ENCODE data around the gene APLP2. TPM values are rescaled to one million over a fixed set of nuclear protein-coding genes. Genes with fewer than 3 reads are reported as not detected.

Gene APLP2
- total and polyA plus RNA-seq, 2 of the 4 experiments (the other 2 are of a cell fraction), result 127 to 235 TPM

DNA sequence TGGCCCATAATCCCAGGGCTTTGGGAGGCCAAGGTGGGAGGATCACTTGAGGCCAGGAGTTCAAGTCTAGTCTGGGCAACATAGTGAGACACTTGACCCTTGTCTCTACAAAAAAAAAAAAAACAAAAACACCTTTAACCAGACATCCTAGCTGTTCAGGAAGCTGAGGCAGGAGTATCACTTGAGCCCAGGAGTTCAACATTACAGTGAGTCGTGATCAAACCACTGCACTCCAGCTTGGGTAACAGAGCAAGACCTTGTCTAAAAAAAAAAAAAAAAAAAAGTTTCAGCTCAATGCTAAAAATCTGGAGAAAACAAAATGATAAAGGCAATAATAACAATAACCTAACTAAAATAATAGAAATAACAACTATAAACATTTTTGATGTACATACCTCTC is 22.6 kb upstream of the APLP2 start:
- Histone ChIP-seq H2BK15ac (ENCODE audit: low read depth, low read length) (no peak overlapping the region), H3K18ac (ENCODE audit: low read depth, low read length) (no peak overlapping the region), H2AK5ac (ENCODE audit: low read depth, low read length) (no peak overlapping the region), H3K27ac (ENCODE audit: insufficient read depth, low read length) (no peak overlapping the region), H3K9me3 (ENCODE audit: control insufficient read depth, insufficient read depth, low read length) (no peaks in the 10 kb centered on the region), H3K36me3 (ENCODE audit: control insufficient read depth, insufficient read depth, low read length) (no peaks in the 10 kb centered on the region), H3K4ac (ENCODE audit: low read depth, low read length) (no peak overlapping the region), H3K27me3 (ENCODE audit: control insufficient read depth, insufficient read depth, low read length) (no peaks in the 10 kb centered on the region), H3K4me3 (ENCODE audit: insufficient read depth, low read depth, low read length) (no peak overlapping the region), H4K20me1 (ENCODE audit: insufficient read depth, low read length) (no peaks in the 10 kb centered on the region), H2BK5ac (ENCODE audit: low read depth, low read length, poor library complexity, severe bottlenecking) (no peak overlapping the region), H2BK20ac (ENCODE audit: low read depth, low read length) (no peak overlapping the region), H2AK9ac (replicated peaks; ENCODE audit: low read depth, low read length, poor library complexity) (no peak overlapping the region), H2AFZ (replicated peaks; ENCODE audit: low read length, poor library complexity) (no peak overlapping the region), H3K14ac (replicated peaks; ENCODE audit: low read depth, low read length) (no peak overlapping the region), H3K9me1 (ENCODE audit: insufficient read depth, low read length) (no peaks in the 10 kb centered on the region), H4K91ac (ENCODE audit: insufficient read depth, low read depth, low read length) (no peak overlapping the region), H3K79me1 (ENCODE audit: low read depth in 1 of 2, low read length in 2 of 2) (no peaks in the 10 kb centered on the region), H3K56ac (ENCODE audit: extremely low read depth, insufficient read depth, low read length) (no peak overlapping the region), H2BK120ac (ENCODE audit: low read depth, low read length) (no peak overlapping the region), H3K9ac (ENCODE audit: low read depth, low read length) (no peak overlapping the region), H3K23ac (ENCODE audit: low read depth, low read length) (no peak overlapping the region), H3K4me2 (ENCODE audit: low read depth, low read length) (no peak overlapping the region), H4K8ac (ENCODE audit: low read depth in 2 of 2, low read length in 2 of 2) (no peak overlapping the region), H3K4me1 (ENCODE audit: control insufficient read depth, insufficient read depth, low read length) (peaks cover 3% of the 10 kb centered on the region), H4K5ac (ENCODE audit: low read depth, low read length) (no peak overlapping the region)
- DNase-seq, result peak; percentile 29
- no TSS peak for BruUV-seq (replicated peaks)
- in situ Hi-C loops (cut with MboI; ENCODE audit: low sequenced_read_pairs), result no loop called here
- WGBS, 2 experiments (ENCODE audit: extremely low coverage in 2 of 2, insufficient read length in 1 of 2), result no CpG with 5 or more reads among the region's 1 CpG
- CTCF ChIA-PET, result no interaction called here
- POLR2A ChIA-PET (ENCODE audit: unreplicated experiment), result no interaction called here
- no peak for ATAC-seq (ENCODE audit: low read depth)
- no peak for TF ChIP-seq RAD21 (IDR thresholded peaks at IDR 0.05; ENCODE audit: low read length)
- TF ChIP-seq, protein P1, sequence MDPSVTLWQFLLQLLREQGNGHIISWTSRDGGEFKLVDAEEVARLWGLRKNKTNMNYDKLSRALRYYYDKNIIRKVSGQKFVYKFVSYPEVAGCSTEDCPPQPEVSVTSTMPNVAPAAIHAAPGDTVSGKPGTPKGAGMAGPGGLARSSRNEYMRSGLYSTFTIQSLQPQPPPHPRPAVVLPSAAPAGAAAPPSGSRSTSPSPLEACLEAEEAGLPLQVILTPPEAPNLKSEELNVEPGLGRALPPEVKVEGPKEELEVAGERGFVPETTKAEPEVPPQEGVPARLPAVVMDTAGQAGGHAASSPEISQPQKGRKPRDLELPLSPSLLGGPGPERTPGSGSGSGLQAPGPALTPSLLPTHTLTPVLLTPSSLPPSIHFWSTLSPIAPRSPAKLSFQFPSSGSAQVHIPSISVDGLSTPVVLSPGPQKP (IDR thresholded peaks at IDR 0.05; ENCODE audit: borderline replicate concordance, low read depth, low read length), result no peak
- TF ChIP-seq MAFK (IDR thresholded peaks at IDR 0.05; ENCODE audit: low read depth, low read length), result no peak
- intact Hi-C loops (cut with micrococcal nuclease), result no loop called here
- dilution Hi-C loops (cut with HindIII; ENCODE audit: low sequenced_read_pairs, unreplicated experiment), result no loop called here
